Measurements from ENCODE around the gene RPAP2.

The RPAP2 gene

DNA sequence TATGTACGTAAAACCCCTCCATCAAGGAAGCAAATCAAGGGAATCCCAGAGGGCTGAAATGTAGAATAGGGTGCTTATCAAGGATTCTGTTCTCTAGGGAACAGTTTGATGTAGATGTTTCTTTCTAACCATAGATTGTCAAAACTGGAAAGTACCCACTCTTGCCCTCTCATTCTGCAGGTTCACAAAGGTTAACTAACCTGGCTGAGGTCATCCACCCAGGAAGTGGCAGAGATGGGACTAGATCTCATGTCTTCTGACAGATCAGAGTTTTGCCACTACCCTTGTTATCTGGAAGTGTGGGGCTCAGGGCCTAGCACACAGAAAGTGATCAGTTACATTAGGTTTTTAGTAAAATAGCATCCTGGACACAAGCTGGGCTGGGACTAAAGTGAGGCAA is 140.4 kb downstream of the RPAP2 start:
- TF ChIP-seq POLR2A (IDR thresholded peaks at IDR 0.05; ENCODE audit: low read depth, low read length), result no peak
- DNase-seq (ENCODE audit: insufficient read length, low spot score) (no peak), FAIRE-seq (no peak)

- no peak for TF ChIP-seq POLR2A (IDR thresholded peaks at IDR 0.05; ENCODE audit: low read depth, low read length)
- FAIRE-seq (no peak), DNase-seq (ENCODE audit: insufficient read length, low spot score) (no peak)
These were observed 142.4 kb downstream of the RPAP2 start for GRCh38 chr1:92441316-92441696.

GRCh38 chr1:92441697-92442342 is 143.0 kb downstream of the RPAP2 start:
- no peak for TF ChIP-seq POLR2A (IDR thresholded peaks at IDR 0.05; ENCODE audit: low read depth, low read length)
- no peak for DNase-seq (ENCODE audit: insufficient read length, low spot score)

GRCh38 chr1:92442351-92442750 is 143.5 kb downstream of the RPAP2 start:
- TF ChIP-seq POLR2A (IDR thresholded peaks at IDR 0.05; ENCODE audit: low read depth, low read length), result no peak
- no peak for FAIRE-seq
- DNase-seq (ENCODE audit: insufficient read length, low spot score), result no peak

More at GRCh38 chr1:92441697-92442342, 143.0 kb downstream of the RPAP2 start:
- no peak for FAIRE-seq

GRCh38 chr1:92443893-92444292 is 145.0 kb downstream of the RPAP2 start:
- no peak for FAIRE-seq
- no peak for DNase-seq (ENCODE audit: insufficient read length, low spot score)
- no peak for TF ChIP-seq POLR2A (IDR thresholded peaks at IDR 0.05; ENCODE audit: low read depth, low read length)

DNA sequence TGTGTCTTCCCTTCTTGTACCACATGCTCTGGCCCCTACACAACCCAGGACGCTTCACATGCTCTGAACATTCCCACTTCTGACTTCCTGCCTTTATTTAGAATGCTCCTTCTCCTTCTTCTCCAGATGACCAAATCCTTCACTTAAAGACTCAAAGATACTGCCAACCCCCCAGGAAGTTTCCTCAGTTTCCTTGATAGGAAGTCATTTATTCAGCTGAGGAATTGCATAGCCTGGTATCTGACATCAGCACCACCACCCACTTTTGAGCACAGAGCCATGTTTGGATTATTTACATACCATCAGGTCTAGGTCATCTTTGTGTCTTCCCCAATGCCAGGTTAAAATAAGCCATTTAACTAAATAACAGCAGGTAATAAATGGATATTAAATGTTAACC is 145.5 kb downstream of the RPAP2 start:
- DNase-seq (ENCODE audit: insufficient read length, low spot score), result no peak
- no peak for TF ChIP-seq POLR2A (IDR thresholded peaks at IDR 0.05; ENCODE audit: low read depth, low read length)
- no peak for FAIRE-seq

DNA sequence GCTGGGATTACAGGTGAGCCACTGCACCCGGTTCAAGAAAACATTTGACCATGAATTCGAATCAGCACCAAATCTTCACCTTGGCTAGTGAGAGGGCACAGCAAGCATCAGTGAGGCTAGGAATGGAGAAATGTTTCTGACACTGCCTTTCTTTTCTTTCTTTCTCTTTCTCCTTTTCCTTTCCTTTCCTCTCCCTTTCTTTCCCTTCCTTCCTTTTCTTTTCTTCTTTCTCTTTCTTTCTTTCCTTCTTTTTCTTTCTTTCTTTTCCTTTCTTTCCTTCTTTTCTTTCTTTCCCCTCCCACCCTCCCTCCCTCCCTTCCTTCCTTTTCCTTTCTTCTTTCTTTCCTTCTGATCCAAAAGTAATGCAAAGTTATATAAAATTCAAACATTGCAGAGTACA is 147.0 kb downstream of the RPAP2 start:
- DNase-seq (ENCODE audit: insufficient read length, low spot score) (no peak), FAIRE-seq (no peak)
- no peak for TF ChIP-seq POLR2A (IDR thresholded peaks at IDR 0.05; ENCODE audit: low read depth, low read length)

DNA sequence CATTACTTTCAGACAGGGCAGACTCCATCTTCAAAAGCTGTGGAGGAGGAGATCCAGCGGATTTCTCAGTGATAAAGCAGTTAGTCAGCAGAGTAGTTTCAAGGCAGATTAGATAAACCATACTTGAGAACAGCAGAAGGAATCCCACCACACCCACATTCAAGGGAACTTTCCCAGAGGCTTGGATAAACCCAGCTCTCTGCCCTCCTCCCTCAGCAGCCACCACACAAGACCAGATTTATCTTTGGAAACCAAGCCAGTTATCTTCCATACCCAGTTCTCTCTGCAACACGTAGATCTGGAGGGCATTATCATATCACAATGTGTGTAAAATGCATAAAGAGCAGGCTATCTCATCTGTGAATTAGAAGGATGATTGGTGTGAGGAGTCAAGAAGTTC is 147.7 kb downstream of the RPAP2 start:
- DNase-seq (ENCODE audit: insufficient read length, low spot score) (no peak), FAIRE-seq (no peak)
- no peak for TF ChIP-seq POLR2A (IDR thresholded peaks at IDR 0.05; ENCODE audit: low read depth, low read length)

- TF ChIP-seq POLR2A (IDR thresholded peaks at IDR 0.05; ENCODE audit: low read depth, low read length), result no peak
- no peak for DNase-seq (ENCODE audit: insufficient read length, low spot score)
- no peak for FAIRE-seq
These were observed 148.3 kb downstream of the RPAP2 start for GRCh38 chr1:92447033-92447681.

- FAIRE-seq (no peak), DNase-seq (ENCODE audit: insufficient read length, low spot score) (no peak)
These were observed 149.1 kb downstream of the RPAP2 start for GRCh38 chr1:92447976-92448375.

More at GRCh38 chr1:92447976-92448375, 149.1 kb downstream of the RPAP2 start:
- TF ChIP-seq POLR2A (IDR thresholded peaks at IDR 0.05; ENCODE audit: low read depth, low read length), result no peak

Measured in H54 (cell line).